T-helper 2 cell treated with Interferon-gamma antibody and Interleukin-4, amounts not matched to agents 5 μg/mL and 100 μg/mL, for 36 hours (primary cell): ENCODE results near the gene LOXHD1.

Experiments
- DNase-seq: peaks from one replicate; pipeline ENCODE4 v3.0.0; 2021; ENCODE audit warnings: low spot score
- H3K27ac Mint-ChIP-seq: one replicate; pipeline ENCODE4 v1.8.0; 2021; ENCODE audit warnings: mild to moderate bottlenecking, mixed read lengths
- H3K27me3 Mint-ChIP-seq: one replicate; pipeline ENCODE4 v1.8.0; 2021; ENCODE audit warnings: low read depth, mixed read lengths
- H3K36me3 Mint-ChIP-seq: one replicate; pipeline ENCODE4 v1.8.0; 2021; ENCODE audit warnings: low read depth, mixed read lengths
- H3K4me1 Mint-ChIP-seq: one replicate; pipeline ENCODE4 v1.8.0; 2021; ENCODE audit warnings: low read depth, mixed read lengths
- H3K4me3 Mint-ChIP-seq: one replicate; pipeline ENCODE4 v1.8.0; 2022; ENCODE audit warnings: mild to moderate bottlenecking, moderate library complexity, mixed read lengths
- H3K9me3 Mint-ChIP-seq: one replicate; pipeline ENCODE4 v1.8.0; 2021; ENCODE audit warnings: mixed read lengths

LOXHD1 gene

DNA sequence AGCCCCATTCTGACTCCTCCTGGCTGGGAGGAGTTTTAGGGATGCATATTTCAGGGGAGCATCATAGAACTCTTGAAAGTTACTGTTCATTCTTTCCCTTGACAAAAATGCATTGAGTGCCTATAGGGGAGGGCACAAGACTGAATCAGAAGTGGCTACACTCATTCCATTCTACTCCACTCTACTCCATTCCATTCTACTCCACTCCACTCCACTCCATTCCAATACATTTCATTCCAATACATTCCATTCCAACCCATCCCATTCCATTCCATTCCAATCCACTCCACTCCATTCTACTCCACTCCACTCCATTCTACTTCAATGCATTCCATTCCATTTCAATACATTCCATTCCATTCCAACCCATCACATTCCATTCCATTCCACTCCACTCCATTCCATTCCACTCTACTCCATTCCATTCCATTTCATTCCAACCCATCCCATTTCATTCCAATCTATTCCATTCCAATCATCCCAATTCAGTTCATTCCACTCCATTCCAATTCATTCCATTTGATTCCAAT lies 110.8 kb downstream of the LOXHD1 start:
- no peaks in the 10 kb centered on the region for H3K36me3 Mint-ChIP-seq
- no peaks in the 10 kb centered on the region for H3K27me3 Mint-ChIP-seq
- H3K9me3 Mint-ChIP-seq: no peaks in the 10 kb centered on the region
- no peak overlapping the region for H3K27ac Mint-ChIP-seq
- no peak overlapping the region for H3K4me3 Mint-ChIP-seq
- DNase-seq: no peak
- H3K4me1 Mint-ChIP-seq: no peaks in the 10 kb centered on the region

GRCh38 chr18:46542545-46542944 lies 114.5 kb downstream of the LOXHD1 start:
- no peaks in the 10 kb centered on the region for H3K27me3 Mint-ChIP-seq
- H3K9me3 Mint-ChIP-seq: no peaks in the 10 kb centered on the region
- DNase-seq: no peak
- H3K4me1 Mint-ChIP-seq: no peaks in the 10 kb centered on the region
- no peak overlapping the region for H3K4me3 Mint-ChIP-seq
- H3K36me3 Mint-ChIP-seq: no peaks in the 10 kb centered on the region
- no peak overlapping the region for H3K27ac Mint-ChIP-seq

DNA sequence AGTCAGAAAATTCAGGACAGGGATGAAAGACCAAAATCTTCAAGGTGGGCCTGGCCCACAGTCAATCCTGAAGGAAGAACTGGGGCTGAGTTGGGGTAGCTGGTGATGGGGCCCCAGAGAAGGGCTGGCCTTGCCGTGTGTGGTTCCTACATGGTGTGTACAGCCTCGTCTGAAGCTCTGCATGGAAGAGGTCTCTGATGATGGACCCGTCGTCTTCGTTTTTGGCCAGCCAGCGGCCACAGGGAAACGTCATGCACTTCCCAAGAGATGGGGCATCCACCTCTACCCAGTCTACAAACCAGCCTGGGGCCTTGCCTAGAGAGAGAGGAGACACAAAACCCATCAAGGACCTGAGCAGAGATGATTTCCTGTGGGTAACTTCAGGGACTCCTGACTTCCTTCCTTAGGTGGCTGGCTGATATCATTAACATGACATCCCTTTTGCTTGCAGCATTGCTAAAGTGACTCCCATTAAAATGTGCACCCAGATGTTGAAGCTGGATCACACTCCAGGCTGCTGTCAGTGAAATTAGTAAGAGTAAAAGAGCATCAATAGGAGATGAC lies 115.3 kb downstream of the LOXHD1 start:
- H3K4me3 Mint-ChIP-seq: no peak overlapping the region
- no peaks in the 10 kb centered on the region for H3K4me1 Mint-ChIP-seq
- no peaks in the 10 kb centered on the region for H3K27me3 Mint-ChIP-seq
- no peak for DNase-seq
- no peaks in the 10 kb centered on the region for H3K9me3 Mint-ChIP-seq
- no peaks in the 10 kb centered on the region for H3K36me3 Mint-ChIP-seq
- no peak overlapping the region for H3K27ac Mint-ChIP-seq

DNA sequence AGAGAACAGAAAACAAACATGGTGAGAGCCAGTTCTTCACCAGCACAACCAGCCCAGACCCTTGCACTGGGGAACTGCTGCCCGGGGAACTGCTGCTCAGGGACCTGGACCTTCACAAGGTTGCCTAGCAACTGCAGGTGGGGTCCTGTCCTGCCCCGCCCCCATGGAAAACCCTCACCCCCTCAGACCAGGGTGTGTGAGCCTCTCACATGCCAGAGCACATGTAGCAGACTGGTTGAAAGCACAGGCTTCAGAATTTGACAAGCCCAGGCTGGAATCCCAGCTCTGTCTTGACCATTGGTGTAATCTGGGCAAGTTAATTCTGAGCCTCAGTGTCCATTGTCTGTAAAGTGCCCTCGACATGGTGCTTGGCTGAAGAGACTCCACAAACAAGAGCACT lies 118.6 kb downstream of the LOXHD1 start:
- H3K9me3 Mint-ChIP-seq: no peaks in the 10 kb centered on the region
- no peak for DNase-seq
- H3K4me1 Mint-ChIP-seq: no peaks in the 10 kb centered on the region
- H3K36me3 Mint-ChIP-seq: no peaks in the 10 kb centered on the region
- H3K27me3 Mint-ChIP-seq: no peaks in the 10 kb centered on the region
- no peak overlapping the region for H3K4me3 Mint-ChIP-seq
- no peak overlapping the region for H3K27ac Mint-ChIP-seq

GRCh38 chr18:46536215-46536874 lies 120.7 kb downstream of the LOXHD1 start:
- no peak for DNase-seq
- Mint-ChIP-seq H3K36me3 (no peaks in the 10 kb centered on the region), H3K9me3 (no peaks in the 10 kb centered on the region), H3K27me3 (no peaks in the 10 kb centered on the region), H3K27ac (no peak overlapping the region), H3K4me3 (no peak overlapping the region), H3K4me1 (no peaks in the 10 kb centered on the region)

GRCh38 chr18:46531482-46531881 lies 125.5 kb downstream of the LOXHD1 start:
- H3K4me3 Mint-ChIP-seq: no peak overlapping the region
- H3K27ac Mint-ChIP-seq: no peak overlapping the region
- no peaks in the 10 kb centered on the region for H3K4me1 Mint-ChIP-seq
- no peaks in the 10 kb centered on the region for H3K9me3 Mint-ChIP-seq
- no peaks in the 10 kb centered on the region for H3K36me3 Mint-ChIP-seq
- DNase-seq: no peak
- no peaks in the 10 kb centered on the region for H3K27me3 Mint-ChIP-seq

- no peak for DNase-seq
- Mint-ChIP-seq H3K9me3 (no peaks in the 10 kb centered on the region), H3K4me3 (no peak overlapping the region), H3K27ac (no peak overlapping the region), H3K27me3 (no peaks in the 10 kb centered on the region), H3K36me3 (no peaks in the 10 kb centered on the region), H3K4me1 (no peaks in the 10 kb centered on the region)
Observed at GRCh38 chr18:46528037-46528436, 129.0 kb downstream of the LOXHD1 start.

GRCh38 chr18:46519870-46520269 lies 137.2 kb downstream of the LOXHD1 start:
- no peaks in the 10 kb centered on the region for H3K36me3 Mint-ChIP-seq

GRCh38 chr18:46518438-46518837 lies 138.6 kb downstream of the LOXHD1 start:
- no peak overlapping the region for H3K4me3 Mint-ChIP-seq
- DNase-seq: no peak
- no peak overlapping the region for H3K27ac Mint-ChIP-seq
- no peaks in the 10 kb centered on the region for H3K27me3 Mint-ChIP-seq
- H3K9me3 Mint-ChIP-seq: no peaks in the 10 kb centered on the region
- H3K36me3 Mint-ChIP-seq: no peaks in the 10 kb centered on the region
- H3K4me1 Mint-ChIP-seq: no peaks in the 10 kb centered on the region

More at GRCh38 chr18:46519870-46520269, 137.2 kb downstream of the LOXHD1 start:
- Mint-ChIP-seq H3K27ac (no peak overlapping the region), H3K27me3 (no peaks in the 10 kb centered on the region), H3K4me1 (no peaks in the 10 kb centered on the region), H3K4me3 (no peak overlapping the region), H3K9me3 (no peaks in the 10 kb centered on the region)
- DNase-seq: no peak

DNA sequence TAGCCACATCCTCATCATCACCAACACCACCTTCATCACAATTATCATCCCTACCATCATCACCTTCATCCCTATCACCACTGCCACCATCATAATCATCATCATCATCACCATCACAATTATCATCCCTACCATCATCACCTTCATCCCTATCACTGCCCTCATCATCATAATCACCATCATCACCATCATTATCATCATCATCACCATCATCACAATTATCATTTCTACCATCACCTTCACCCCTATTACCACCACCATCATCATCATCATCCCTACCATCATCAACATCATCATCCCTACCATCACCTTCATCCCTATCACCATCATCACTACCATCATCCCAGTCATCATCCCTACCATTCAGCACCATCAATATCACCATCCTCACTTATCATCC lies 140.5 kb downstream of the LOXHD1 start:
- no peak for DNase-seq
- H3K27me3 Mint-ChIP-seq: no peaks in the 10 kb centered on the region
- H3K36me3 Mint-ChIP-seq: no peaks in the 10 kb centered on the region
- H3K9me3 Mint-ChIP-seq: no peaks in the 10 kb centered on the region
- H3K27ac Mint-ChIP-seq: no peak overlapping the region
- no peaks in the 10 kb centered on the region for H3K4me1 Mint-ChIP-seq
- H3K4me3 Mint-ChIP-seq: no peak overlapping the region

GRCh38 chr18:46510386-46510785 lies 146.6 kb downstream of the LOXHD1 start:
- no peak for DNase-seq
- Mint-ChIP-seq H3K36me3 (no peaks in the 10 kb centered on the region), H3K4me1 (no peaks in the 10 kb centered on the region), H3K4me3 (no peak overlapping the region), H3K27ac (no peak overlapping the region), H3K27me3 (no peaks in the 10 kb centered on the region), H3K9me3 (no peaks in the 10 kb centered on the region)

- Mint-ChIP-seq H3K27me3 (no peaks in the 10 kb centered on the region), H3K4me3 (no peak overlapping the region), H3K27ac (no peak overlapping the region), H3K36me3 (no peaks in the 10 kb centered on the region), H3K9me3 (no peaks in the 10 kb centered on the region), H3K4me1 (no peaks in the 10 kb centered on the region)
- no peak for DNase-seq
Observed at GRCh38 chr18:46509530-46509929, 147.5 kb downstream of the LOXHD1 start.

DNA sequence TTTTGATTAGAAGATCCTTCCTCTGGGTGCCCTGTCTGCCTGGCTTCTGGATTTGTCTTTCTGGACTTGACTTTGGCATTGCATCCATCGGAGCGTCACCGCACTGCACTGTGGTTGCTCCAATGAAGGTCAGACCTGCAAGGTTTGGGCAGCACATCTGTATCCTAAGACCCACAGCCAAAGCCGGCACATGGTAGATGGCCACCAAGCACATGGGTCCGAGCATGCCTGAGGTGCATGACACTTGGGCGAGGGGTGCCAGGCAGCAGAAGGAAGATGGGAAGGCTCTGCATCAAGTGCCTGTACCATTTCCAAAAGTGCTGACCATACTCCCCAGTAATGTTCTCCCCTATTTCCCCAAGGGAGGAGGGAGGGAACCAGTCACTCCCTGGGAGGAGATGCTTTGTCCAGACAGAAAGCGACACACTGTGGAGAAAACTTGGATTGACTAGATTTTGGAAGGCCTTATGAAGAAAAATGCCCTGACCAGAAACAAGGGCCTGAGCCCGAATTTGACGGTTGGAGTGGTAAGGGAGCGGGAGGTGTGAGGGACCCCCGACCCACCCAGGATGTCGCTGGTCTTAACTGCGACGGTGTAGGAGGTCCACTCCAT lies 149.9 kb downstream of the LOXHD1 start:
- H3K9me3 Mint-ChIP-seq: no peaks in the 10 kb centered on the region
- H3K36me3 Mint-ChIP-seq: no peaks in the 10 kb centered on the region
- no peaks in the 10 kb centered on the region for H3K4me1 Mint-ChIP-seq
- no peak overlapping the region for H3K4me3 Mint-ChIP-seq
- DNase-seq: no peak
- H3K27ac Mint-ChIP-seq: no peak overlapping the region
- H3K27me3 Mint-ChIP-seq: no peaks in the 10 kb centered on the region

- DNase-seq: no peak
- Mint-ChIP-seq H3K36me3 (no peaks in the 10 kb centered on the region), H3K9me3 (no peaks in the 10 kb centered on the region), H3K4me3 (no peak overlapping the region), H3K4me1 (no peaks in the 10 kb centered on the region), H3K27me3 (no peaks in the 10 kb centered on the region), H3K27ac (no peak overlapping the region)
Observed at GRCh38 chr18:46502444-46502843, 154.6 kb downstream of the LOXHD1 start.
